HepG2 (cell line): Measurements from ENCODE around the gene DNAJC4. TPM values are rescaled to one million over a fixed set of nuclear protein-coding genes. Genes with fewer than 3 reads are reported as not detected.

Experiments
- ARHGAP35 ChIP-seq: sonication (generic); formaldehyde crosslinking; IDR thresholded peaks from 2 replicates; pipeline ENCODE4 v1.9.0; 2022; ENCODE audit warnings: mild to moderate bottlenecking, inconsistent platforms, moderate library complexity, missing genetic modification reagents, borderline replicate concordance
- ARNTL ChIP-seq: sonication (generic); formaldehyde crosslinking; IDR thresholded peaks from 2 replicates; pipeline ENCODE4 v1.4.0; 2020; ENCODE audit warnings: mild to moderate bottlenecking, missing genetic modification reagents
- CSRNP1 ChIP-seq: sonication (generic); formaldehyde crosslinking; IDR thresholded peaks from 2 replicates; pipeline ENCODE4 v1.8.1; 2023; ENCODE audit warnings: mild to moderate bottlenecking, missing genetic modification reagents
- SAFB2 ChIP-seq: sonication (generic); formaldehyde crosslinking; IDR thresholded peaks from 2 replicates; pipeline ENCODE4 v1.5.1; 2020; ENCODE audit warnings: missing genetic modification reagents, low read depth, mild to moderate bottlenecking, borderline replicate concordance
- SALL1 ChIP-seq: sonication (generic); formaldehyde crosslinking; IDR thresholded peaks from 2 replicates; pipeline ENCODE4 v1.8.0; 2022; ENCODE audit warnings: mild to moderate bottlenecking, missing genetic modification reagents
- SIN3B ChIP-seq: fragments of 150-350 bp; IDR thresholded peaks from 2 replicates; pipeline ENCODE4 v1.6.1; 2014; ENCODE audit warnings: low read length
- SKIL ChIP-seq: sonication (generic); formaldehyde crosslinking; IDR thresholded peaks from 2 replicates; pipeline ENCODE4 v1.8.0; 2022; ENCODE audit warnings: missing genetic modification reagents, mild to moderate bottlenecking, moderate library complexity, borderline replicate concordance
- THAP9 ChIP-seq: sonication (generic); formaldehyde crosslinking; IDR thresholded peaks from 2 replicates; pipeline ENCODE4; 2020; ENCODE audit warnings: missing genetic modification reagents, mild to moderate bottlenecking, borderline replicate concordance
- ZHX2 ChIP-seq, 2 experiments: sonication (generic) in 1 of 2; formaldehyde crosslinking in 1 of 2; IDR thresholded peaks; 2 replicates each; pipeline versions ENCODE4 v1.6.1 to v1.9.0; 2014 to 2022; ENCODE audit warnings: antibody characterized with exemption in 1 of 2, borderline replicate concordance in 1 of 2, inconsistent platforms in 1 of 2, low read depth in 1 of 2, missing genetic modification reagents in 1 of 2
- ZNF264 ChIP-seq: sonication (generic); formaldehyde crosslinking; IDR thresholded peaks from 2 replicates; pipeline ENCODE4 v1.4.0; 2020; ENCODE audit warnings: missing genetic modification reagents
- ZNF546 ChIP-seq: sonication (generic); formaldehyde crosslinking; conservative IDR thresholded peaks from 2 replicates; pipeline ENCODE4 v1.8.1; 2023; ENCODE audit warnings: mild to moderate bottlenecking, missing genetic modification reagents
- ZNF678 ChIP-seq: sonication (generic); formaldehyde crosslinking; IDR thresholded peaks from 2 replicates; pipeline ENCODE4 v1.4.0; 2020; ENCODE audit warnings: mild to moderate bottlenecking, missing genetic modification reagents
- ZNF709 ChIP-seq: sonication (generic); formaldehyde crosslinking; IDR thresholded peaks from 2 replicates; pipeline ENCODE4 v1.5.0; 2020; ENCODE audit warnings: mild to moderate bottlenecking, missing genetic modification reagents
- polyA plus RNA-seq, 8 experiments: library from polyadenylated mRNA; depleted of rRNA in 3 of 8; stranded (reverse) in 7 of 8; unstranded in 1 of 8; fragments of >200 nt; fragmentation: Illumina TruSeq in 4 of 8; extraction: Trizol in 4 of 8; gene quantifications; 2 replicates each; pipeline versions ENCODE4 v1.2.1 to v1.2.3, GENCODE V29; 2011 to 2016; ENCODE audit warnings: low read depth in 4 of 8, missing spikeins in 1 of 8, mixed read lengths in 1 of 8; ENCODE audit not compliant: insufficient read depth in 1 of 8
- total RNA-seq, 5 experiments: library from RNA; depleted of rRNA; stranded (reverse); fragments of >200 nt; fragmentation: Illumina TruSeq; extraction: Trizol; gene quantifications; 2 replicates each; pipeline ENCODE4 v1.2.3, GENCODE V29; 2016; ENCODE audit warnings: low read depth in 1 of 5

The DNAJC4 gene
- total and polyA plus RNA-seq, 2 of the 13 experiments (the other 11 are each of a cell fraction or from before 2014, with no cell fraction given): 10.3 to 60.8 TPM

- TF ChIP-seq ZHX2 (IDR thresholded peaks at IDR 0.05; ENCODE audit: low read depth) (peak; percentile 36; the same call in 1 of the 2 replicates), ZHX2 (CRISPR knock-in tag; IDR thresholded peaks at IDR 0.05; ENCODE audit: borderline replicate concordance) (0 out of 2 replicates have a peak, but pooled peaks have one; percentile 17), ZNF678 (CRISPR knock-in tag) (no peak), CSRNP1 (peak; percentile 90; the same call in 1 of the 2 replicates), THAP9 (CRISPR knock-in tag) (peak; percentile 81), ZNF546 (CRISPR knock-in tag) (peak; percentile 91), SALL1 (peak; percentile 62), SIN3B (no peak), SAFB2 (CRISPR knock-in tag) (peak; percentile 71; the same call in 1 of the 2 replicates), SKIL (CRISPR knock-in tag) (no peak), ZNF264 (CRISPR knock-in tag) (no peak), ZNF709 (CRISPR knock-in tag) (peak; percentile 29; the same call in 1 of the 2 replicates), ARNTL (peak; percentile 42; the same call in 1 of the 2 replicates), ARHGAP35 (CRISPR knock-in tag) (no peak; the same call in 1 of the 2 replicates)
Observed at GRCh38 chr11:64246871-64247728, 16.8 kb downstream of the DNAJC4 start, which contains the start of gene PPP1R14B (continued).
